Activated T-helper 2 cell treated with anti-CD3 and anti-CD28 coated beads, Interferon-gamma antibody, Interleukin-2, Interleukin-4, amounts not matched to agents 10 μg/mL and 5 μg/mL and 100 μg/mL, durations not matched to agents 14 hours and 24 hours and 36 hours (primary cell): ENCODE data around the gene ISL2. TPM values are rescaled to one million over a fixed set of nuclear protein-coding genes. Genes with fewer than 3 reads are reported as not detected.

Experiments used
- DNase-seq: peaks from one replicate; pipeline ENCODE4 v3.0.0; 2021; ENCODE audit warnings: low spot score
- H3K27ac Mint-ChIP-seq: one replicate; pipeline ENCODE4 v1.8.0; 2021; ENCODE audit warnings: mixed read lengths
- H3K27me3 Mint-ChIP-seq: one replicate; pipeline ENCODE4 v1.8.0; 2021; ENCODE audit warnings: low read depth, mixed read lengths
- H3K36me3 Mint-ChIP-seq: one replicate; pipeline ENCODE4 v1.8.0; 2021; ENCODE audit warnings: low read depth, mixed read lengths
- H3K4me1 Mint-ChIP-seq: one replicate; pipeline ENCODE4 v1.8.0; 2021; ENCODE audit warnings: low read depth, mixed read lengths
- H3K4me3 Mint-ChIP-seq: one replicate; pipeline ENCODE4 v1.8.0; 2021; ENCODE audit warnings: low read depth, mild to moderate bottlenecking, moderate library complexity, mixed read lengths
- H3K9me3 Mint-ChIP-seq: one replicate; pipeline ENCODE4 v1.8.0; 2021; ENCODE audit warnings: mixed read lengths
- intact Hi-C: fragments of 100-400 bp; cut with micrococcal nuclease; formaldehyde crosslinking; loops from one replicate; pipeline ENCODE4 v1.15.1; 2023
- total RNA-seq: library from RNA; stranded (reverse); gene quantifications from 2 replicates; pipeline ENCODE4 v1.2.3, GENCODE V29; 2022

The ISL2 gene
- total RNA-seq, 1 donor from 2014 or later = 1.8 TPM

- Mint-ChIP-seq H3K27me3 (no peaks in the 10 kb centered on the region), H3K4me1 (no peaks in the 10 kb centered on the region), H3K4me3 (no peak overlapping the region), H3K9me3 (no peaks in the 10 kb centered on the region), H3K27ac (no peak overlapping the region), H3K36me3 (no peaks in the 10 kb centered on the region)
- no peak for DNase-seq
- intact Hi-C loops = no loop called here
These were observed 41.2 kb downstream of the ISL2 start for GRCh38 chr15:76377751-76378150.

- peaks cover under 1% of the 10 kb centered on the region for H3K4me1 Mint-ChIP-seq
- H3K36me3 Mint-ChIP-seq = no peaks in the 10 kb centered on the region
- H3K27ac Mint-ChIP-seq = no peak overlapping the region
- no peak for DNase-seq
- H3K27me3 Mint-ChIP-seq = no peaks in the 10 kb centered on the region
- no peak overlapping the region for H3K4me3 Mint-ChIP-seq
- no peaks in the 10 kb centered on the region for H3K9me3 Mint-ChIP-seq
- intact Hi-C loops = no loop called here
These were observed 42.1 kb downstream of the ISL2 start for GRCh38 chr15:76378691-76379090.

GRCh38 chr15:76380249-76380648 lies 43.7 kb downstream of the ISL2 start:
- intact Hi-C loops = no loop called here
- Mint-ChIP-seq H3K27me3 (no peaks in the 10 kb centered on the region), H3K36me3 (no peaks in the 10 kb centered on the region), H3K4me1 (peaks cover 1% of the 10 kb centered on the region), H3K9me3 (no peaks in the 10 kb centered on the region), H3K27ac (no peak overlapping the region), H3K4me3 (no peak overlapping the region)
- no peak for DNase-seq

- no peak overlapping the region for H3K27ac Mint-ChIP-seq
- DNase-seq = no peak
- H3K9me3 Mint-ChIP-seq = no peaks in the 10 kb centered on the region
- no peak overlapping the region for H3K4me3 Mint-ChIP-seq
- intact Hi-C loops = no loop called here
- H3K4me1 Mint-ChIP-seq = peaks cover 1% of the 10 kb centered on the region
- H3K36me3 Mint-ChIP-seq = no peaks in the 10 kb centered on the region
- H3K27me3 Mint-ChIP-seq = no peaks in the 10 kb centered on the region
These were observed 44.8 kb downstream of the ISL2 start for GRCh38 chr15:76381366-76381765.

GRCh38 chr15:76382987-76383728 lies 46.6 kb downstream of the ISL2 start:
- Mint-ChIP-seq H3K9me3 (no peaks in the 10 kb centered on the region), H3K27ac (no peak overlapping the region), H3K27me3 (no peaks in the 10 kb centered on the region), H3K4me1 (peaks cover 1% of the 10 kb centered on the region), H3K36me3 (no peaks in the 10 kb centered on the region), H3K4me3 (no peak overlapping the region)
- no peak for DNase-seq
- intact Hi-C loops = no loop called here

GRCh38 chr15:76384409-76384808 lies 47.8 kb downstream of the ISL2 start:
- H3K4me3 Mint-ChIP-seq = no peak overlapping the region
- no peak overlapping the region for H3K27ac Mint-ChIP-seq
- intact Hi-C loops = no loop called here
- no peak for DNase-seq
- peaks cover 1% of the 10 kb centered on the region for H3K4me1 Mint-ChIP-seq
- H3K9me3 Mint-ChIP-seq = no peaks in the 10 kb centered on the region
- no peaks in the 10 kb centered on the region for H3K27me3 Mint-ChIP-seq
- no peaks in the 10 kb centered on the region for H3K36me3 Mint-ChIP-seq

- H3K27ac Mint-ChIP-seq = no peak overlapping the region
- no peak for DNase-seq
- H3K4me1 Mint-ChIP-seq = peaks cover 1% of the 10 kb centered on the region
- H3K4me3 Mint-ChIP-seq = no peak overlapping the region
- H3K36me3 Mint-ChIP-seq = no peaks in the 10 kb centered on the region
- intact Hi-C loops = no loop called here
- no peaks in the 10 kb centered on the region for H3K9me3 Mint-ChIP-seq
- H3K27me3 Mint-ChIP-seq = no peaks in the 10 kb centered on the region
These were observed 49.6 kb downstream of the ISL2 start for GRCh38 chr15:76386178-76386577.

- Mint-ChIP-seq H3K4me3 (no peak overlapping the region), H3K27me3 (no peaks in the 10 kb centered on the region), H3K27ac (no peak overlapping the region), H3K36me3 (no peaks in the 10 kb centered on the region), H3K9me3 (no peaks in the 10 kb centered on the region), H3K4me1 (peaks cover 1% of the 10 kb centered on the region)
- intact Hi-C loops = no loop called here
- no peak for DNase-seq
These were observed 50.4 kb downstream of the ISL2 start for GRCh38 chr15:76386926-76387325.

- Mint-ChIP-seq H3K36me3 (no peaks in the 10 kb centered on the region), H3K27ac (no peak overlapping the region), H3K4me3 (no peak overlapping the region), H3K4me1 (no peaks in the 10 kb centered on the region), H3K9me3 (no peaks in the 10 kb centered on the region), H3K27me3 (no peaks in the 10 kb centered on the region)
- DNase-seq = no peak
- intact Hi-C loops = no loop called here
These were observed 54.0 kb downstream of the ISL2 start for GRCh38 chr15:76390571-76390970.

GRCh38 chr15:76391309-76391708 lies 54.7 kb downstream of the ISL2 start:
- no peak overlapping the region for H3K27ac Mint-ChIP-seq
- H3K4me3 Mint-ChIP-seq = no peak overlapping the region
- H3K36me3 Mint-ChIP-seq = no peaks in the 10 kb centered on the region
- H3K9me3 Mint-ChIP-seq = no peaks in the 10 kb centered on the region
- no peaks in the 10 kb centered on the region for H3K4me1 Mint-ChIP-seq
- no peaks in the 10 kb centered on the region for H3K27me3 Mint-ChIP-seq
- intact Hi-C loops = no loop called here
- DNase-seq = no peak

GRCh38 chr15:76391847-76392246 lies 55.3 kb downstream of the ISL2 start:
- no peaks in the 10 kb centered on the region for H3K4me1 Mint-ChIP-seq
- intact Hi-C loops = no loop called here
- H3K36me3 Mint-ChIP-seq = no peaks in the 10 kb centered on the region
- H3K27ac Mint-ChIP-seq = no peak overlapping the region
- H3K9me3 Mint-ChIP-seq = no peaks in the 10 kb centered on the region
- no peaks in the 10 kb centered on the region for H3K27me3 Mint-ChIP-seq
- no peak for DNase-seq
- no peak overlapping the region for H3K4me3 Mint-ChIP-seq
